Measurements from ENCODE around the gene MRPS15.

The MRPS15 gene

GRCh38 chr1:36466370-36467026 is 2.3 kb upstream of the MRPS15 start:
- no peaks in the 10 kb centered on the region for H3K9me3 ChIP-seq (ENCODE audit: control insufficient read depth, low read length)
- H3K23ac ChIP-seq (ENCODE audit: low read length in 2 of 2) = no peak overlapping the region
- H2BK5ac ChIP-seq (ENCODE audit: low read depth, low read length, poor library complexity, severe bottlenecking) = no peak overlapping the region
- no peak overlapping the region for H3K4me3 ChIP-seq (ENCODE audit: insufficient read depth in 1 of 2, low read depth in 1 of 2, low read length in 2 of 2)
- H3K27ac ChIP-seq (ENCODE audit: low read length, poor library complexity, severe bottlenecking) = no peak overlapping the region
- H2BK15ac ChIP-seq (ENCODE audit: low read depth, poor library complexity, severe bottlenecking) = peak overlapping the region; percentile 16
- H3K79me1 ChIP-seq (replicated peaks; ENCODE audit: low read length, poor library complexity, severe bottlenecking) = peaks cover 15% of the 10 kb centered on the region
- peaks cover 0 to 2% of the 10 kb centered on the region in 2 experiments for H3K27me3 ChIP-seq (ENCODE audit: control insufficient read depth in 1 of 2, insufficient read depth in 1 of 2, low read length in 2 of 2)
- H4K8ac ChIP-seq (ENCODE audit: low read length) = peak overlapping the region; percentile 57
- WGBS = 95% methylated on average over 12 of the region's 12 CpGs
- peak overlapping the region; percentile 18 for H4K91ac ChIP-seq (ENCODE audit: low read length)
- H2AFZ ChIP-seq (ENCODE audit: low read depth, low read length) = no peak overlapping the region
- H3K4me1 ChIP-seq (ENCODE audit: control insufficient read depth, insufficient read depth, low read depth, low read length) = peaks cover 7% of the 10 kb centered on the region
- peak overlapping the region; percentile 10 to 46 for H2BK12ac ChIP-seq (ENCODE audit: low read length in 2 of 2)
- no peak overlapping the region for H3K18ac ChIP-seq (ENCODE audit: low read depth in 1 of 2, low read length in 2 of 2)
- H2BK120ac ChIP-seq (ENCODE audit: low read depth, low read length) = no peak overlapping the region
- no peak overlapping the region for H3K4me2 ChIP-seq (ENCODE audit: low read length, poor library complexity, severe bottlenecking)
- H3K36me3 ChIP-seq (ENCODE audit: control insufficient read depth in 1 of 2, insufficient read depth in 2 of 2, low read depth in 1 of 2, low read length in 2 of 2) = peaks cover 10 to 11% of the 10 kb centered on the region in 2 experiments
- no peak for DNase-seq
- peak overlapping the region; percentile 47 for H3K9ac ChIP-seq (ENCODE audit: low read length)
- no peak overlapping the region for H2AK5ac ChIP-seq (ENCODE audit: low read length, severe bottlenecking)
- peak overlapping the region in 1 of 2 experiments; percentile 79 for H3K4ac ChIP-seq (ENCODE audit: low read depth in 1 of 2, low read length in 2 of 2)
- H3K14ac ChIP-seq (ENCODE audit: low read length in 2 of 2) = no peak overlapping the region

GRCh38 chr1:36465731-36466369 is 1.7 kb upstream of the MRPS15 start:
- peak overlapping the region in 1 of 2 experiments; percentile 53 for H2BK12ac ChIP-seq (ENCODE audit: low read length in 2 of 2)
- H3K27ac ChIP-seq (ENCODE audit: low read length, poor library complexity, severe bottlenecking) = no peak overlapping the region
- H3K4me2 ChIP-seq (ENCODE audit: low read length, poor library complexity, severe bottlenecking) = no peak overlapping the region
- H3K23ac ChIP-seq (ENCODE audit: low read length in 2 of 2) = no peak overlapping the region
- no peak overlapping the region for H2BK120ac ChIP-seq (ENCODE audit: low read depth, low read length)
- no peak overlapping the region for H3K14ac ChIP-seq (ENCODE audit: low read length in 2 of 2)
- H3K9ac ChIP-seq (ENCODE audit: low read length) = peak overlapping the region; percentile 47
- peak overlapping the region in 1 of 2 experiments; percentile 29 for H3K18ac ChIP-seq (ENCODE audit: low read depth in 1 of 2, low read length in 2 of 2)
- peak overlapping the region; percentile 61 for H4K8ac ChIP-seq (ENCODE audit: low read length)
- H3K4me3 ChIP-seq (ENCODE audit: insufficient read depth in 1 of 2, low read depth in 1 of 2, low read length in 2 of 2) = no peak overlapping the region
- no peak overlapping the region for H2BK15ac ChIP-seq (ENCODE audit: low read depth, poor library complexity, severe bottlenecking)
- no peak for DNase-seq
- peaks cover 7% of the 10 kb centered on the region for H3K4me1 ChIP-seq (ENCODE audit: control insufficient read depth, insufficient read depth, low read depth, low read length)
- H2BK5ac ChIP-seq (ENCODE audit: low read depth, low read length, poor library complexity, severe bottlenecking) = no peak overlapping the region
- H3K79me1 ChIP-seq (replicated peaks; ENCODE audit: low read length, poor library complexity, severe bottlenecking) = peaks cover 18% of the 10 kb centered on the region
- peak overlapping the region; percentile 46 for H2AFZ ChIP-seq (ENCODE audit: low read depth, low read length)
- H3K36me3 ChIP-seq (ENCODE audit: control insufficient read depth in 1 of 2, insufficient read depth in 2 of 2, low read depth in 1 of 2, low read length in 2 of 2) = peaks cover 16 to 17% of the 10 kb centered on the region in 2 experiments
- H3K4ac ChIP-seq (ENCODE audit: low read depth in 1 of 2, low read length in 2 of 2) = no peak overlapping the region
- no peak overlapping the region for H4K91ac ChIP-seq (ENCODE audit: low read length)
- no peaks in the 10 kb centered on the region for H3K9me3 ChIP-seq (ENCODE audit: control insufficient read depth, low read length)
- H2AK5ac ChIP-seq (ENCODE audit: low read length, severe bottlenecking) = no peak overlapping the region
- WGBS = 43% methylated on average over 4 of the region's 4 CpGs
- no peaks in the 10 kb centered on the region for H3K27me3 ChIP-seq (ENCODE audit: control insufficient read depth in 1 of 2, insufficient read depth in 1 of 2, low read length in 2 of 2)

GRCh38 chr1:36464605-36465393 is 615 bp upstream of the MRPS15 start:
- peak overlapping the region; percentile 99 for H3K9ac ChIP-seq (ENCODE audit: low read length)
- H3K4ac ChIP-seq (ENCODE audit: low read depth in 1 of 2, low read length in 2 of 2) = peak overlapping the region; percentile 20 to 94
- H2BK120ac ChIP-seq (ENCODE audit: low read depth, low read length) = peak overlapping the region; percentile 98
- peak overlapping the region; percentile 83 for H3K4me2 ChIP-seq (ENCODE audit: low read length, poor library complexity, severe bottlenecking)
- peaks cover 7% of the 10 kb centered on the region for H3K4me1 ChIP-seq (ENCODE audit: control insufficient read depth, insufficient read depth, low read depth, low read length)
- peak overlapping the region in 1 of 2 experiments; percentile 53 for H3K23ac ChIP-seq (ENCODE audit: low read length in 2 of 2)
- H3K36me3 ChIP-seq (ENCODE audit: control insufficient read depth in 1 of 2, insufficient read depth in 2 of 2, low read depth in 1 of 2, low read length in 2 of 2) = peaks cover 25 to 26% of the 10 kb centered on the region in 2 experiments
- peaks cover 18% of the 10 kb centered on the region for H3K79me1 ChIP-seq (replicated peaks; ENCODE audit: low read length, poor library complexity, severe bottlenecking)
- WGBS = 10% methylated on average over 11 of the region's 13 CpGs
- H4K8ac ChIP-seq (ENCODE audit: low read length) = peak overlapping the region; percentile 94
- H3K18ac ChIP-seq (ENCODE audit: low read depth in 1 of 2, low read length in 2 of 2) = peak overlapping the region; percentile 86 to 93
- H2AK5ac ChIP-seq (ENCODE audit: low read length, severe bottlenecking) = no peak overlapping the region
- peak overlapping the region; percentile 44 for H4K91ac ChIP-seq (ENCODE audit: low read length)
- peak overlapping the region; percentile 70 for H3K27ac ChIP-seq (ENCODE audit: low read length, poor library complexity, severe bottlenecking)
- peak overlapping the region in 1 of 2 experiments; percentile 73 for H2BK12ac ChIP-seq (ENCODE audit: low read length in 2 of 2)
- H2AFZ ChIP-seq (ENCODE audit: low read depth, low read length) = peak overlapping the region; percentile 51
- H3K27me3 ChIP-seq (ENCODE audit: control insufficient read depth in 1 of 2, insufficient read depth in 1 of 2, low read length in 2 of 2) = no peaks in the 10 kb centered on the region
- no peak overlapping the region for H2BK5ac ChIP-seq (ENCODE audit: low read depth, low read length, poor library complexity, severe bottlenecking)
- H2BK15ac ChIP-seq (ENCODE audit: low read depth, poor library complexity, severe bottlenecking) = peak overlapping the region; percentile 65
- H3K4me3 ChIP-seq (ENCODE audit: insufficient read depth in 1 of 2, low read depth in 1 of 2, low read length in 2 of 2) = peak overlapping the region; percentile 87 to 100
- no peaks in the 10 kb centered on the region for H3K9me3 ChIP-seq (ENCODE audit: control insufficient read depth, low read length)
- peak overlapping the region in 1 of 2 experiments; percentile 69 for H3K14ac ChIP-seq (ENCODE audit: low read length in 2 of 2)
- DNase-seq = no peak

GRCh38 chr1:36463463-36463802 is 751 bp downstream of the MRPS15 start:
- Histone ChIP-seq H3K36me3 (ENCODE audit: control insufficient read depth in 1 of 2, insufficient read depth in 2 of 2, low read depth in 1 of 2, low read length in 2 of 2) (peaks cover 28 to 39% of the 10 kb centered on the region in 2 experiments), H3K4me3 (ENCODE audit: insufficient read depth in 1 of 2, low read depth in 1 of 2, low read length in 2 of 2) (peak overlapping the region; percentile 87 to 100), H3K23ac (ENCODE audit: low read length in 2 of 2) (peak overlapping the region in 1 of 2 experiments; percentile 75), H3K4ac (ENCODE audit: low read depth in 1 of 2, low read length in 2 of 2) (peak overlapping the region; percentile 27 to 92), H2BK120ac (ENCODE audit: low read depth, low read length) (no peak overlapping the region), H3K18ac (ENCODE audit: low read depth in 1 of 2, low read length in 2 of 2) (no peak overlapping the region), H3K14ac (ENCODE audit: low read length in 2 of 2) (no peak overlapping the region), H3K9ac (ENCODE audit: low read length) (peak overlapping the region; percentile 99), H3K79me1 (replicated peaks; ENCODE audit: low read length, poor library complexity, severe bottlenecking) (peaks cover 18% of the 10 kb centered on the region), H3K4me1 (ENCODE audit: control insufficient read depth, insufficient read depth, low read depth, low read length) (peaks cover 7% of the 10 kb centered on the region), H2BK5ac (ENCODE audit: low read depth, low read length, poor library complexity, severe bottlenecking) (no peak overlapping the region), H2AK5ac (ENCODE audit: low read length, severe bottlenecking) (no peak overlapping the region), H2BK15ac (ENCODE audit: low read depth, poor library complexity, severe bottlenecking) (no peak overlapping the region), H3K9me3 (ENCODE audit: control insufficient read depth, low read length) (no peaks in the 10 kb centered on the region), H2BK12ac (ENCODE audit: low read length in 2 of 2) (peak overlapping the region in 1 of 2 experiments; percentile 10), H3K4me2 (ENCODE audit: low read length, poor library complexity, severe bottlenecking) (peak overlapping the region; percentile 87), H3K27me3 (ENCODE audit: control insufficient read depth in 1 of 2, insufficient read depth in 1 of 2, low read length in 2 of 2) (no peaks in the 10 kb centered on the region), H3K27ac (ENCODE audit: low read length, poor library complexity, severe bottlenecking) (no peak overlapping the region), H4K91ac (ENCODE audit: low read length) (no peak overlapping the region), H4K8ac (ENCODE audit: low read length) (peak overlapping the region; percentile 14), H2AFZ (ENCODE audit: low read depth, low read length) (no peak overlapping the region)
- DNase-seq = no peak
- WGBS = 4% methylated on average over 5 of the region's 6 CpGs
